GM23248 (cell line): ENCODE data around the gene CEP126. TPM values are rescaled to one million over a fixed set of nuclear protein-coding genes. Genes with fewer than 3 reads are reported as not detected.

Source experiments
- DNase-seq: peaks from one replicate; pipeline ENCODE4 v3.0.0-alpha.2; 2015
- H2AFZ ChIP-seq: fragments of 200-600 bp; sonication (generic); 2 replicates; pipeline ENCODE4 v1.6.1; 2016; ENCODE audit warnings: antibody characterized with exemption
- H3F3A ChIP-seq: fragments of 200-600 bp; sonication (generic); 2 replicates; pipeline ENCODE4 v1.6.1; 2016; ENCODE audit warnings: mild to moderate bottlenecking, antibody characterized with exemption, mixed run types; ENCODE audit not compliant: insufficient read depth
- H3K27ac ChIP-seq: fragments of 200-600 bp; sonication (generic); 2 replicates; pipeline ENCODE4 v1.5.1; 2016; ENCODE audit warnings: mild to moderate bottlenecking
- H3K27me3 ChIP-seq: fragments of 200-600 bp; sonication (generic); replicated peaks from 2 replicates; pipeline ENCODE4 v1.6.1; 2016; ENCODE audit warnings: mild to moderate bottlenecking; ENCODE audit not compliant: insufficient read depth
- H3K36me3 ChIP-seq: fragments of 200-600 bp; sonication (generic); 2 replicates; pipeline ENCODE4 v1.6.1; 2016; ENCODE audit warnings: low read depth, mild to moderate bottlenecking
- H3K4me1 ChIP-seq: fragments of 200-600 bp; sonication (generic); 2 replicates; pipeline ENCODE4 v1.6.1; 2016; ENCODE audit warnings: mild to moderate bottlenecking; ENCODE audit not compliant: insufficient read depth
- H3K4me2 ChIP-seq: fragments of 200-600 bp; sonication (generic); one replicate; pipeline ENCODE4 v1.6.1; 2016; ENCODE audit warnings: mild to moderate bottlenecking; ENCODE audit not compliant: unreplicated experiment
- H3K4me3 ChIP-seq: fragments of 200-600 bp; sonication (generic); 2 replicates; pipeline ENCODE4 v1.5.1; 2016; ENCODE audit warnings: mild to moderate bottlenecking
- H3K79me2 ChIP-seq: fragments of 200-600 bp; sonication (generic); 2 replicates; pipeline ENCODE4 v1.6.1; 2016; ENCODE audit warnings: mild to moderate bottlenecking; ENCODE audit not compliant: insufficient read depth
- H3K9ac ChIP-seq: fragments of 200-600 bp; sonication (generic); 2 replicates; pipeline ENCODE4 v1.6.1; 2016; ENCODE audit warnings: mild to moderate bottlenecking
- H3K9me2 ChIP-seq: fragments of 200-600 bp; sonication (generic); 2 replicates; pipeline ENCODE4 v1.6.1; 2016; ENCODE audit warnings: mixed run types, mild to moderate bottlenecking, moderate library complexity; ENCODE audit not compliant: insufficient read depth
- H3K9me3 ChIP-seq: fragments of 200-600 bp; sonication (generic); one replicate; pipeline ENCODE4 v1.6.1; 2017; ENCODE audit warnings: low read depth
- H4K20me1 ChIP-seq: fragments of 200-600 bp; sonication (generic); 2 replicates; pipeline ENCODE4 v1.6.0; 2016; ENCODE audit not compliant: insufficient read depth
- EZH2 ChIP-seq: fragments of 200-600 bp; sonication (generic); IDR thresholded peaks from 2 replicates; pipeline ENCODE4 v1.6.1; 2018; ENCODE audit warnings: antibody characterized with exemption, mild to moderate bottlenecking; ENCODE audit not compliant: insufficient read depth, poor library complexity, severe bottlenecking
- EZH2phosphoT487 ChIP-seq: fragments of 200-600 bp; sonication (generic); IDR thresholded peaks from 2 replicates; pipeline ENCODE4 v1.6.1; 2018; ENCODE audit warnings: antibody characterized with exemption, moderate library complexity, mild to moderate bottlenecking, low read depth; ENCODE audit not compliant: insufficient read depth
- WGBS, 2 experiments: methylation state at CpG; one replicate each; pipeline ENCODE4 v1.1.6; 2015 to 2017; ENCODE audit warnings: low lambda C conversion rate in 2 of 2, low coverage in 1 of 2; ENCODE audit errors: missing lambda C conversion rate in 2 of 2; 5-methylcytosine and 5-hydroxymethylcytosine counted together
- in situ Hi-C: fragments of 300-500 bp; cut with MboI; formaldehyde crosslinking; loops from 2 replicates; pipeline ENCODE4 v1.15.0; 2020
- polyA plus RNA-seq: library from polyadenylated mRNA; unstranded; fragments of >200 nt; fragmentation: Nextera tagmentation; extraction: Ambion mirVana; gene quantifications from 2 replicates; pipeline ENCODE4 v1.2.1, GENCODE V29; 2016
- total RNA-seq: library from RNA; depleted of rRNA; stranded (reverse); fragments of >200 nt; shearing (Covaris generic); gene quantifications from 2 replicates; pipeline ENCODE4 v1.2.3, GENCODE V29; 2014

Gene CEP126
- total and polyA plus RNA-seq, 2 experiments from 2014 or later: 2.9 to 3.5 TPM

DNA sequence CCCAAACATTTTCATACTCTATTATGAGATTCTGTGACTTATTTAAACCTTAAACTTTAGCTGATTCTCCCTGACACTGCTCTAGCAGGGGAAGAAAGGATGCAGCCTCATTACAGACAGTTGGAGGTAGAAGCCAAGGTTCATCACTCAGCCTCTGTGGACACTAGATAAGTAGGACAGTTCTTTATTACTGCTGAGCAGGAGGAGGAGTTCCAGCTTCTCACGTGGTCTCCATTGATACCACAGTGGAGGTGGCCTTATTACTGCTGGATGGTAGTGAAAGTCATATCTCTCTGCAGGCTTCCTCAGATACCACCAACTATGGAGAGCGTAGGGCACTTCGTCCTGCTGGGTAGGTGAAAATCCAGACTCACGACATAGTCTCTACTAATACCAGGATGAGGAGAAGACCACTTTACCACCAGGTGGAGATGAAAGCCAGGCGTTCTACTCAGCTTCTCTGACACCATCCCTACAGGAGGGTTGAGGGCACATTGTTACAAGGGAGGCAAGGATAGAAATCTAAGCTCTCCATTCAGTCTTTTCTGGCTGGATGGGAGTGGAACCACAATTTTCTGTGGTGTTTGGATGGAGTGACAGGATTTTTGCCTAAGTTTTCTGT, 14.6 kb downstream of the CEP126 start:
- no peak overlapping the region for H2AFZ ChIP-seq
- H3K9me3 ChIP-seq: no peaks in the 10 kb centered on the region
- H3K79me2 ChIP-seq: no peaks in the 10 kb centered on the region
- no peaks in the 10 kb centered on the region for H3K27me3 ChIP-seq
- no peak overlapping the region for H3K27ac ChIP-seq
- no peaks in the 10 kb centered on the region for H4K20me1 ChIP-seq
- DNase-seq: no peak
- H3K36me3 ChIP-seq: no peaks in the 10 kb centered on the region
- H3K4me1 ChIP-seq: no peaks in the 10 kb centered on the region
- H3K4me2 ChIP-seq: no peak overlapping the region
- no peaks in the 10 kb centered on the region for H3F3A ChIP-seq
- no peak overlapping the region for H3K4me3 ChIP-seq
- H3K9me2 ChIP-seq: no peaks in the 10 kb centered on the region
- in situ Hi-C loops: no loop called here
- 76 to 79% methylated on average over 5 of the region's 5 CpGs for WGBS, 2 experiments
- H3K9ac ChIP-seq: no peak overlapping the region
- TF ChIP-seq EZH2phosphoT487 (no peak), EZH2 (no peak)

DNA sequence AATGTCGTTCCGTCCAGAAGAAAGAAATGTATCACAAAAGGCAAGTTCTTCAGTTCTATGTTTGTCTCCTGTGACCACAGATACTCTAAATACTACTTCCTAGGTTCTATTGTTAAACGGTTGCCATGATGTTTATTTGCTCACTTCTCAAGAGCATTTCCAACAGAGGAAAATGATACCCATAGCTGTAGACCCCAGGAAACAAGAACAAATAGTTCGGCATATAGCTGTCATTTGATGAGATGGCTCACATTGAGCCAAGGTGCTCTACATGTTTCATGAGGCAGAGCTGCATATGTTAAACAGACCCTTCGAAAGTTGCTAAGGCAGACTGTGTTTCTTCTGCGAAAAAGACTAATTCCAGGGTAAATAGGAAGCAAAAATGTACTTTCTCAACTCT, 16.9 kb downstream of the CEP126 start:
- no peaks in the 10 kb centered on the region for H3K27me3 ChIP-seq
- H3K36me3 ChIP-seq: no peaks in the 10 kb centered on the region
- H3K27ac ChIP-seq: no peak overlapping the region
- no peak for DNase-seq
- H3K4me1 ChIP-seq: no peaks in the 10 kb centered on the region
- H2AFZ ChIP-seq: no peak overlapping the region
- in situ Hi-C loops: no loop called here
- H3K9me3 ChIP-seq: no peaks in the 10 kb centered on the region
- no peak overlapping the region for H3K4me2 ChIP-seq
- no peak overlapping the region for H3K4me3 ChIP-seq
- no peak for TF ChIP-seq EZH2phosphoT487
- TF ChIP-seq EZH2: no peak
- H3F3A ChIP-seq: no peaks in the 10 kb centered on the region
- WGBS, 2 experiments: 90 to 91% methylated on average over 6 of the region's 6 CpGs
- H3K79me2 ChIP-seq: no peaks in the 10 kb centered on the region
- H4K20me1 ChIP-seq: no peaks in the 10 kb centered on the region
- H3K9ac ChIP-seq: no peak overlapping the region
- no peaks in the 10 kb centered on the region for H3K9me2 ChIP-seq

DNA sequence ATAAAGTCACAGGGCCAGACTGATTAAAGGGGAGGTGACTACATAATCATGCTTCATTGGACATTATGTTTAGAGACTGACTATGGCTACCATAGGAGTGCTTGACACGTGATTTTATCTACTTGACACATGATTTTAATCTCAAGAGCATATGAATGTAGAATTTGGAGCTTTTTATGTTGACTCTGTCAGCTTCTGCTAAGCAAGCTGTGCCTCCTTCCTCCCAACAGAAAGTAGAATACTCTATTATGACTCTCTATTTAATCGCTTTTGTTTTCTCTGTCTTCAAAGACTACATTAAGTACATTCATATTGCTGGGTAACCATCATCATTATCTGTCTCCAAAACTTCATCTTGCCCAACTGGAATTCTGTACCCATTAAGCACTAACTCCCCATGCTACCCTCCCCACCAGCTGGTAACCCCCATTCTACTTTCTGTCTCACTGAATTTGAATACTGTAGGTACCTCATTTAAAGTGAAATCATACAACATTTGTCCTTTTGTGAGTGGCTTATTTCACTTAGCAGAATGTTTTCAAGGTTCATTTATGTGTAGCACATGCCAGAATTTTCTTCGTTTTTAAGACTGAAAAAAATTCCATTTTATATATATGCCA, 26.2 kb downstream of the CEP126 start:
- no peaks in the 10 kb centered on the region for H3K4me1 ChIP-seq
- TF ChIP-seq EZH2phosphoT487 (no peak), EZH2 (no peak)
- no peaks in the 10 kb centered on the region for H3K36me3 ChIP-seq
- no peak for DNase-seq
- 64 to 66% methylated on average over 3 of the region's 3 CpGs for WGBS, 2 experiments
- no peaks in the 10 kb centered on the region for H3F3A ChIP-seq
- no peak overlapping the region for H3K27ac ChIP-seq
- no peaks in the 10 kb centered on the region for H3K27me3 ChIP-seq
- no peaks in the 10 kb centered on the region for H3K9me2 ChIP-seq
- no peak overlapping the region for H3K4me3 ChIP-seq
- in situ Hi-C loops: no loop called here
- H3K4me2 ChIP-seq: no peak overlapping the region
- no peak overlapping the region for H2AFZ ChIP-seq
- no peak overlapping the region for H3K9ac ChIP-seq
- H3K9me3 ChIP-seq: no peaks in the 10 kb centered on the region
- H4K20me1 ChIP-seq: no peaks in the 10 kb centered on the region
- H3K79me2 ChIP-seq: no peaks in the 10 kb centered on the region

DNA sequence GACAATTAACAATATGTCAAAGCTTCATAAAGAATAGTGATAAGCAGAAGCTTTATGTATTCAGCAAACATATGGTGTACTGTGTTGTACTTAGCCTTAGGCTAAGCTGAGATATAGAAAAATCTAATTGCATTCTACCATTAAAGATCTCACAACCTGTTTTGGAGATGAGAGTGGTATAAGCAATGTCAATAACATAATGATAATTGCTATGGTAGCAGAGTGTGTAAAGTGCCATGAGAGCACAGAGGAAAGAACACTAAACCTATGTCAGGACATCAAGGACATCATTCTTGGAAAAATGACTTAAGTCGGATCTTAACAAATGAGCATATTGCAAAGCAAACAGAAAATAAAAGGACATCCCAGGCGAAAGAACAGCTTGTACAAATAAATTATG, 30.1 kb downstream of the CEP126 start:
- in situ Hi-C loops: no loop called here
- DNase-seq: no peak
- WGBS, 2 experiments: 76 to 85% methylated on average over 2 of the region's 2 CpGs

More for the DNA sequence above, 30.1 kb downstream of the CEP126 start:
- Histone ChIP-seq H3K27ac (no peak overlapping the region), H2AFZ (no peak overlapping the region), H4K20me1 (no peaks in the 10 kb centered on the region), H3K4me3 (no peak overlapping the region), H3F3A (no peaks in the 10 kb centered on the region), H3K9me3 (no peaks in the 10 kb centered on the region), H3K9me2 (no peaks in the 10 kb centered on the region), H3K36me3 (no peaks in the 10 kb centered on the region), H3K79me2 (no peaks in the 10 kb centered on the region), H3K9ac (no peak overlapping the region), H3K4me2 (no peak overlapping the region), H3K27me3 (no peaks in the 10 kb centered on the region), H3K4me1 (no peaks in the 10 kb centered on the region)
- TF ChIP-seq EZH2 (no peak), EZH2phosphoT487 (no peak)
